HG02610 (cell line): ENCODE data around the gene KY.

Experiments
- ATAC-seq: cut with Tn5 transposase; IDR thresholded peaks from one replicate; pipeline ENCODE4 v1.9.1; 2021; ENCODE audit warnings: mild to moderate bottlenecking, moderate library complexity; ENCODE audit not compliant: unreplicated experiment

Gene KY, protein sequence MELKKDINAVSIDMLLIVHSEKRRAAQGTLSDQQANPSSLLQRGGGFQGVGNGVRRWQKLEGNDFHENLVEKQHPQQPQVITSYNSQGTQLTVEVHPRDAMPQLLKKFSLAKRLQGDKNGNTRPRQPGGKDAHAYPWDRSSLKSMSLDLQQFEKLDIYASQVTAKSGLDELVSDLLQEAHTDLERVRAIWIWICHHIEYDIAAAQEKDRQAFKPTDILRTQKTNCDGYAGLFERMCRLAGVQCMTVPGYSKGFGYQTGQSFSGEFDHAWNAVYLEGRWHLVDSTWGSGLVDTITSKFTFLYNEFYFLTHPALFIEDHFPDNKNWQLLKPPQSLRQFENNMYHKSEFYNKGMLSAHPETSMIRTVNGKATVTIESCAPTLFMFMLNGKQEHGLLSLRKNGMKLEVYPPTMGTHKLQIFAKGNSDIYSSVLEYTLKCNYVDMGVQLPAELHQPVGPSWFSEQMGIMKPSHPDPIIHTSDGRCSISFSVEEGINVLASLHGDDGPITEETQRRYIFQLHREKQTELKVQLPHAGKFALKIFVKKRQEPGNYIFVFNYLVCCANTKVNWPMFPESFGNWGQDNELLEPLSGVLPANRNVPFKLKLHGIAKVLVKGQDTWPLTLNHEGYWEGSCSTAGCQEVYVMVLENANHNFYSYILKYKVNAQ

DNA sequence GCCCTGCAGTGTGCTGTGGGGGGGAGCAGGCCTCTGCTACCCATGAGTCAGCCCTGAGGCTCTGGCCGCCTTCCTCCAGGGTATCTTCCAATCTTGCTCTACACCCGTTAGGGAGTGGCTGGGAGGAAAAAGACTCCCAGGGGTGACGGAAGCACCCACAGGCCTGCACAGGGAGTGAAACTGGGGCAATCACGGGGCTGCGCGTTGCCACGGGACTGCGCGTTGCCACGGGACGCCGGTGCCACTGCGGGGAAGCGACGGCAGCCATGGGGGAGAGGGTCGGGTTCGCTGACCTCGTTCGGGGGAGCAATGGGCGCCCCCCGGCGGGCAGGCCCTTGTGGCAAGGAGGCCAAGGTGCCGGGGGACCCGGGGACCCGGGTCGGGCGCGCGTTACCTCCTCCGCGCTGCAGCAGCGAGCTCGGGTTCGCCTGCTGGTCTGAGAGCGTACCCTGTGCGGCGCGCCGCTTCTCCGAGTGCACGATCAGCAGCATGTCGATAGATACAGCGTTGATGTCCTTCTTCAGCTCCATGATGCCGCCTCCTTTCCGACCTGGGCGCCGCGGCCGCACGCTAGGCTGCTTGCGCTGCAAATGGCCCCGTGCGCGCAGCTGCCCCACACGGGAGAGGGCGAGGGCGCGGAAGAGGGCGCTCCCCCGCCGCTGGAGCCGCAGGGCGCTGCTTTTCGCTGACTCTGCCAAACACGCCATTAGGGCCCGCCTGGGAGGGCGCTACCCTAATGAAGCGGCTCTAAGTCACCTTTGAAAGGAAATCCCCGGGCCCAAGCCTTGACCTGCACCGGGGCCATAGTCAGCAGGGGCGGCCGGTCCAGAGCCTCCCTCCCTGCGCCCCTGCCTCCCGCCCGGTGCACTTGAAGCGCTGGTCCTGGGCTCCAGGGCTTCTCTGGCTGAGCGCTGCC is at the start of gene KY:
KY (minus strand) TSS at position 592 of the 916 bp plus-strand sequence; CDS start at position 530, 62 bp downstream.
- no peak for ATAC-seq

DNA sequence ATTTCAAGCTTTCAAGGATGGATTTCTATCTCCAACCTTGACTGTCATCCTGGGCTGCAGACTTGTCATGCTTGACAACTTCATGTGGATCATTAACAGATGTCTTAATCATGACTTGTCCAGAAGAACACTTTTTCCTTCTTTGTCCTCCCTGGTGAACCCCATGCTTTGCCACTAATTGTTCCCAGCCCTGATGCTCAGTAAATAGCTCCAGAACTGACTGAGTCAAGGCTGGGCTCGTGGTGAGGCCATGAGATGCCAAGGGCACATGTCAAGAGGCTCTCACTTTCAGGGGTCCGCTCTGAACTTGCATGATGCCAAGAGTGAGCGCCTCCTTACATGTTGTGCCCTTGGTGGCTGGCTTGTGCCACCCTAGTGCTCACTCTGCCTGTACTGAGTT is 48.9 kb upstream of the KY start:
- ATAC-seq, result no peak

DNA sequence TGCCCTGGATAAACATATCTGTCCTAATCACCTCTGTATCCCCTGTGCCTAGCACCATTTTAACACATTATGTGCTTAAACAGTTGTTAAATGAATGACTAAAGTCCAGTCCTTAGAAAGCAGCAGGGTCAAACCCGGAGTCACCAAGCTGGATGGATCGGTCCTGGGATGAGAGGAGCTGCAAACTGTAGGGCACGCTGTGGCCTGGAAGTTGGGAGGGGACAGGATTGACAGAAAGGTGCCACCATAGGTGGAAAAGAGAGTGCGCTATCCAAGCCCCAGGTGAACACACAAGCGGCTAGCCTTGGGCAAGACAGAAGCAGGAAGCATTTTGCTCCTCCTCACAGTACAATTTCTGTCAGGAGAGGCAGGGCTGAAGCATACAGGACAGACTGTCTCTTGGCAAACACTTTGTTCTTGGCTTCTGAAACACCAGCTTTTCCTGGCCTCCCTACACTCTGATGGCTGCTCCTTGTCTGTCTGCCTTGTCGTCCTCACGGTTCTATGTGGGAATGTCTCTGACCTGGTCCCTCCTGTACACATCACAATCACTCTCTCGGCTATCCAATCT is 48.4 kb upstream of the KY start:
- ATAC-seq, result no peak

DNA sequence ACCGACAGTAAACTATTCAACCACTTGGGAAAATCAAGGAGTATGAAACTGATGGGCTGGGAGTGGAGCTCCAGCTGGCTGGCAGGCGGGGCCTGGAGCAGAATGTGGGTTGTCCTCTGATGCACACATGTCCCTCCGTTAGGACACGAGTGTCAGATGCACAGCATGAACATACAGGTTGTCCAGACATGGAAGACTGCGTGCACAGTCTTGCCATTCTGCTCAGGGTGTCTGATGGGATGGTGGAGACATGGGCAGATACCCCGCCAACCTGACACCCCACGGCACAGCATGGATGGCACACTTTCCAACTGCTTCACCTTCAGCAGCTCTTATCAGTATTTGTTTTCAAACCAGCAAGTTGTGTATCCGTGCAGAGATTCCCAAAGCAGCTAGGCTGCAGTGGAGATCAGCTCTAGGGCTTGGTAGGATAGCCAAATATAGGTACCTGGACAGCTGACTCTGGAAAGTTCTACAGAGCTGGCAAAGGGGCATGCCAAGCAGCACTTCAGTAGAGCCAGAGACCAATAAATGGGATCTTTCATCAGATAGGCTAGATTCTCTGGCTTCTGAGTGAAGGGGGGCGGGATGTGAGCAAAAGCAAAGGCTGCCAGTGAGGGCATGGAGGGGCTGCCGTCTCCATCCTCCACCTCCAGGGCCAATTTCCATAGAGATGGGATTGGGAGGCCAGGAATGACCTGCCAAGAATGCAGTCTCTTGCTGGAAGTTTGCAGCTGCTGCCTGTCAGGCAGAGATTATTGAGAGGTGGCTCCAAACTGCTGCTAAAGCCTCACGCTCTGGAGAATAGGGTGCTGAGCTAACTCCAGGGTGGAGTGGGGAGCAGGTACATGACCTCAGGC is 47.2 kb upstream of the KY start:
- ATAC-seq, result no peak

DNA sequence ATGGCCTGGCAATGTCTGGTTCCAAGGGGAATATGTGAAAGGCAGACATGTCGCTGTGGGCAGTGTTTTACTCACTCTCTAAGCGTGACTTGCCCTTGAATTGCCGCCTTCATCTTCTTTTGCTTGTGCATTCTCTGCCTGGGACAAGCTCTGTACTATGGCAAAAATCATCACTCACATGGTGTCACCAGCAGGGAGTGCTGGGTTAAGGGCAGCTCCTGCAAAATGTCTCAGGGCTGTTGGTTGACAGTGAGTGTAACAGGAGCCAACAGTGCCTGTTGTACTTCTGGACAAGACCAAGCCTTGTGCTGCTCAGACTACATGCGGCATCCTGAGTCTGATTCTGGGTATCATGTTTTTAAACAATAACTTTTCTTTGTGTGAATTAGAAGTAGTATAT is 45.3 kb upstream of the KY start:
- ATAC-seq, result no peak

DNA sequence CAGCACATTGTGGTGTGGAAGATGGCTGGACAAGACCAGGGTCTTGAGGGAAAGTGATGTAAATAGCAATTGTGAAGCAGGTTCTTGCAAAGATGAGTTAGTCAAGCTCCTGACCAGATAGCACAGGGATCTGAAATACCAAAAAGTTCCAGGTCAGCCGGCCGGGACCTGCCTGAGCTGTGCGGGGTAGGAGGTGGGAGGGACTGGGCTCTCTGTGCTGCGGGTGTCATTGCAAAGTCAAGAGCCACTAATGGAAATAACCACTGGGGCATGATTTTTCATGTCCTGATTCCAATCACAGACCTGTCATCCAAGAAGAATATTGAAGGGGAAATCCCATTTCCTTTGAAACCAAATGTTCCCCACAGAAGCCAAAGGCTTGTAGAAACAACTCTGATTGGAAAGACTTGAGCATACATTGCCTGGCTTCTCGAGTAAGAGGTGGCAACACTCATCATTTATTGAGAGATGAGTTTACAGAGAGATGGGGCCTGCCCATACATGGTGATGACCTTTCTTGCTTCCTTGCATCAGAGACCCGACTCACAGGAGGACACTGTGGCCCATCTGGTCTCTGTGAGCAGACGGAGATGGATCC is 44.2 kb upstream of the KY start:
- no peak for ATAC-seq

DNA sequence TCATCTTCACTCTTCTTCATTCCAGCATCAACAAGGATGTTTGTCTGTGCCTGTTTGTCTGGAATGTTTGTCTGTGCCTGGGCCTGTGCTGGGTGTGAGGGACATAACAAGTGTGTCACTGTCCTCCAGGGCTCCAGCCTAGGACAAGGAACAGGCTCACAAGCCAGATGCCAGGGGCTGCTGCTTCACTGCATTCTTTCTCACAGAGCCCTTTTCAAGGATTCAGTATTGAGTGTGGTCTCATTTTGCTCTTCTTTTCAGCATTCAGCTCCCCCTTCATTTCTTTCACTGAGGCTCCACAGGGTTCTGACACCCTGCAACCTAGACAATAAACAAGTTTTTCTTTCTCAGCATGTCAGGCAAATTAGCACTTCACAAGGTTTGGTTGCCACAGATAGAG is 43.6 kb upstream of the KY start:
- ATAC-seq, result no peak

DNA sequence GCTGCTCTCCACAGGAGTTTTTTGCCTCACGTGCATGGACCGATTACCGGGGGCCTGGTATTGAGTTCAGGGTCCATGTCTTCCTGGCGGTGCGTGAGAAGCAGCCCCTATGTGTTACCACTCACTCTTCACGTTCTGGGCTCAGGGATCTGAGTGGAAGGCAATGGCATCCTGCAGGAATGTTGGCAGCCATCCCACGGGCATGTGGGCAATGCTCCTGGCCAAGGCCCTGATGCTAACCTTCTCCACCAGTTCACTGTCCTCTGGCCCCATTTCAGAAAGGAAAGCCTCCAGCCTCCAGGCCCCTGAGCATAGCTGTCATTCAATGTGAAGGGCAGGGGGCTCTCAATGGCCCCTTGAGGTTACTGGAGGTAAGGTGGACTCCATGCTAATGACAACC is 43.0 kb upstream of the KY start:
- no peak for ATAC-seq

DNA sequence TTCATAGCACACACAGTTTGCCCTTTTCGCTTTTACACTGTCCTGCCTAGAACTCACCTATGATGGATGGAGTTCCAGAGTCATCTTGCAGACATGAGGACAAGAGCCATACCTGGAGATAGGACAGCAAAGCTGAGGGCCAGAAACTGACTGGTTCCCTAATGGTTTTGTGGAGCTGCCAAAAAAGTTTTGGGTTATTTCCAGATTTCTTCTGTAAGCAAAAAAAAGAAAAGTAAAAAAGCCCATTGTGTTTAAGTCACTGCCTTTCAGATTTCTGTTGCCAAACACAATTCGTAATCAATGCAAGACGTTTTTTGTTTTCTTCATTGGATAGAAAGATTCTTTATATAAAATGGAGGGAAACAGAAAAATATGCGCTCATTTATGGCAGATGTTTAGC is 42.4 kb upstream of the KY start:
- ATAC-seq, result no peak

DNA sequence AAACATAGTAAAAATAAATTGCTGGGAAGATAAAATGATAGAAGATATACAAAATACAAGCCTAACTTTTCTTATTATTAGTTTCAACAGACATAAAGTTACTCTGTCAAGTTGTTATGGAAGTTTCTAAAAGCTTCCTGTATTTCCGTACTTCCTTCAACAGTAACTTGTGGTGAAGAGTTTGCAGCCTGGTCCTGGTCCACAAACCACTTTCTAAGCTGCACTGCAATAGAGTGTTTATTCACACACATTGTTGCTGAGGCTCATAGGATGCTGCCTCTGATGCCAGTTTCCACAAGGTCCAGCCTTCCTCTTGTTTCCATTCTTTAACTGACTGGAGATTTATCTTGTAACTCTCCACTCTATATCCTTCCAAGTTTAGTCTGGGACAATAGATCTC is 39.4 kb upstream of the KY start:
- no peak for ATAC-seq

DNA sequence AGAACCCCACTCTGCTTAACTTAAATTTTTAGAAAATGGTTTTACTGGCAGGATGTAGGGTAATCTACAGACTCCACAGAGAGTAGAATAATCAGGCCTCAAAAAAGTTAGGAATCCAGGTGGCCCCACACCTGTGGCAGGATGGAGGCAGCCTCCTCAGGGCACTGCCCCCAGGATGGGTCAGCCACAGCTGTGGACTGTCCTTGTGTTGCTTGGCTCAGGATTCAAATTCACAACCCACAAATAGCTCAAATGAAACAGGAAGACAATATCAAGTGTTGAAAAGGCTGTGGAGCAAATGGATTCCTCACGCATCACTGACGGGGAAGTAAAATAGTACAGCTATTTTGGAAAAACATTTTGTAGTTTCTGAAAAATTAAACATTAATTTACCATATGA is 36.8 kb upstream of the KY start:
- no peak for ATAC-seq

DNA sequence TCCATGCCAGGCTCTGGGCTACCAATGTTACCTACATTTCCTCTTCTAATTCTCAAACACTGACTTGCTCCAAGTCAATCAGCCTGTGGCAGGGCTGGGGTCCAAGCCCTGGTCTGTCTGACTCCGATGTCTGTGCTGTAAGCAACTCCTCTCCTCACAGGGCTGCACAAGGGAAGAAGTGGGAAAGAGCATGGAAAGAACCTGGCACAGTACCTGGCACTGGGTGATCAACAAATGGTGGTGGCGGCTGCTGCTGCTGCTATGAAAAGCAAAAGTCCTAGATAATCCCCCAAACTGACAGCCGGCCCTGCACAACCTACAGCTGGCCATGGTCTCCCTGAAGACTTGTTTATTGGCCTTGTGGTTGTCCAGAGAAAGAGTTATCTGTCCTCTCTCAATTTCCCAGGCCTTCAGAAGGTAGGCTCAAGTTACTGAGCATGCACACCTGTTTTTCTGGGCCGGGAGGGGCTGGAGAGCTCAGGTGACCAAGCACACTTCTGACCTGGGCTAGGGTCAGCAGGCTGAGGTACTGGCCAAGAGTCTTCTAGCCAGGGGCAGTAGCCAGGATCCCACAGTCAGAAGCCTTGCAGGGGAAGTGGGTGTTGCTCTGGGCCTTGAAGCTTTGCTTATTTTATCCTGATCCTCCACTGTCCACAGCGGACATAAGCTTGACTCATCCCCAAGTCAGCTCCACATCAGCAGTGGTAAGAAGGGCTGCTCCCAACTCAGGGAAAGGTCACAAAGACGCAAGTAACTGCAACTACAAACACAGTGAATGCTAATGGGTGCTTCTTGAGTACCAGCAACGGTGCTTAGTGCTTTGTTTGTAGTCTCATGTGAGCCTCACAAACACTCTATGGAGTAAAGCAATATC is 35.3 kb upstream of the KY start:
- no peak for ATAC-seq

DNA sequence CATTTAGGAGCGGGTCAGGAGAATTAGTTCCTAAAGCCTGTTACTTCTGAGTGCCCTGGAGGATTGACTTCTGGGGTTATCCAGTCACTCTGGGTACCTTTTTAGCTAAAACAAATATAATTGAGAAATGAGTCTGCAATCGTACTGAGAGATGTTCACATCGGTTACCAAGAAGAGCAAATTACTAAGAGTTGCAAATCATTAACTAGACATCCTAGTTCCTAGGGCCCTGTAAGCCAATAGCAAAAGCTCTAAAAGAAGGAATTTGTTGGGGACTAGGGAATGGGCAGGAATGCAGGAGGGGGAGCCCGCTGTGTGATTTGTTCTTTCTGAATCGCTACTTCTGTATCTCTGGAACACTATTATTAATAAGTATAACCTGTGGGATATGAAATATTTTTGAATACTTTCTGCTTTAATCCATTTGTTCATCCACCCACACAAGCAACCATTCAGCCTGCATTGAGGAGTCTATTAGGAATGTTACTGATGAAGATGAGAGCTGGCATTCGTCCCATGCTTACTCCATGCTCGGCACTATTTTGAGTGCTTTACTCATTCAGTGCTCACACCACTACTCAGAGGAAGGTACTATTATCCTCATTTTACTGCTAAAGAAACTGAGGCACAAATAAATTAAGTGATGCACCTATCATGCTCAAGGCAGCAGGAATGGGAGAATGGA is 31.5 kb upstream of the KY start:
- no peak for ATAC-seq

DNA sequence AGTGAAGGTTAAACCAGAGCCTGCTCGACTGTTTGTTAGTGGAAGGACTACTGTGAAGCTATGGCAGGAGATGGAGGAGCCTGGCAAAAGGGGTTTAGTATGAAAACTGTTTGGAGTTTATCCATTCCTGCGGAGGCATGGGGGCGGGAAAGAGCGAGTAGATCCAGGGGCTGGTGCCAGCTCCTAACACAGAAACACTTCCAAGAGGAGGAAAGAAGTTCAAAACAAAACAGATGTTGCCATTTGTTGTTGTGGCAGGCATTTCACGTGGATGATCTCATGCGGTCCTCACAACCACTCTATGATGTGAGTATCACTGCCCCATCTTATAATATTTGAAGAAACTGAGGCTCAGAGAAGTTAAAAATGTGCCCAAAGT is 30.7 kb upstream of the KY start:
- no peak for ATAC-seq

DNA sequence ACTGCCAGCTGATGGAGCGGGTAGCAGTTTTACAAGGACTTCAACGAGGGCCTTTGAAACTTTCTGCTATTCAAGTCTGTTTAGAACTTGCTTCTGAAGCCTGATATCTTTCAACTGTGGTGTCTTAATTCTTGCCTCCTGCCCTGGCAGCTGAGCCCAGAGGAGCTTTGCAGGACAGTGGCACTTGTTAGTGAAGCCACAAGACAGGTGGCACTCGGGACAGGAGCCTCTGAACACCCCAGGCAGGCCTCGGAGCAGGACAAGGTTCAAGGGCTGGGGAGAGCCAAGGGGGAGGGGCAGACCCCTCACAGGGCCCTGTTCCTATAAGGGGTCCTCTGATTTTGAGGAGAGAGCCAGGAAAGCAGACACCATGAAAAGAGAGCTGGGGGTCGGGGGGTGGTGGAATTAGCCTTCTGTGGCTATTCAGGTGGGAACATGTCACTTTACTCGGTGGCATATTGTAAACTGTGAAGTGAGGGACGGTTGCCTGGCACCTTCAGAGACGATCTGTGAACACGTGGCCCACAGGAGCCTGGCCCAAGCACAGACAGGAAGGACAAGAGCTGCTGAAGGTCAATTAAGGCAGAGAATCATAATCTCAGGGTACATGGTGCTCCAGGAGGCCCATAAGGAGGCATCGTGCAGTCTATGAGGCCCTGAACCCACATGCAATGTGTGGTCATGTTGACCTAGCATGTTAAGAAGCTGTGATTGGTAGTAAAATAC is 30.1 kb upstream of the KY start:
- ATAC-seq, result no peak

DNA sequence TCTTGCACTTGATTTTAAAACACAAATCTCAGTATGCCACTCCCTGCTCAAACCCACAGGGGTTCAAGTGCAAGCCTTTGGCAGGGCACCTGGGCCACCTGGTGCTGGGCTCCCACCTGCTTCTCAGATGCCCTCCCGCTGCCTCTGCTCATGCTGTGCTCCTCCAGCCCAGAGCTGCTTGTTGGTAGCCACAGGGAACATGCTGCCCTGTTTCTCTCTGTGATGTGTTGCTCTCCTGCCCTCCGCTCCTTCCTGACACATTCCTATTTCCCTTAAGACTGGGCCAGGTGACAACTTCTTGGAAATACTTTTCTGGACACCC is 27.1 kb upstream of the KY start:
- ATAC-seq, result no peak

DNA sequence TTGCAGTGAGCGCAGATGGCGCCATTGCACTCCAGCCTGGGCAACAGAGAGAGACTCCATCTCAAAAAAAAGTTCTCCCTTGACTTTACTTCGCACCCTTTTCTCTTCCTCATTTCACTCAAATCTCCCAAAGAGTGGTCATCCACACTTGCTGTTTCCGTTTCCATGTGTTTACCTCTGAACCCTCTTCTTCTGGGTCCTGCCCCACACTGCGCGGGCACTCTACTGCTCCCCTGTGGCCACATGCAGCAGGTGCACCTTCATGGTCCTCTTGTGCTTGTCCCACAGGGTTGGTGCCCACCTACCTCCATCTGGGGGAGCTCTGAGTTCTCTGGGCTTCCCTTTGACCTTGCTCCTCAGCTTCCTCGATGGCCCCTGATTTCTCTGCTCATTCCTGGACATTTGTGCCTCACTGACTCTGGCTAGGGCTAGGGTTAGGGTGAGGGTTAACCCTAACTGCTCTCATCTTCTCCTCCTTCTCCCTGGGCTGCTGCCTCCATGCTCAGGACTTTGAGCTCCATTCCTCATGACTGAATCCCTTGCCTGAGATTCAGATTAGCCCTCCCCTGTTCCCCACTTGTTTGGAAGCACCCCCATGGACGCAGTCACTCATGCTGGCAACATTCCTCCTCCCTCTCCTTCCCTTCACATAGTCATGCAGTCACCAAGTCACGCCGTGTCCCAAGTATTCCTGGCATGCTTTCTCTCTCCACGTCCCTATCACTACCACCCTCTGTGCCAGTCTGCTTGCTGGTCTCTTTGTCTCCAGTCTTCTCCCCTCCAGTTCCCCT is 26.6 kb upstream of the KY start:
- no peak for ATAC-seq
